GM23338 (cell line): ENCODE measurements around the gene ARF3. TPM values are rescaled to one million over a fixed set of nuclear protein-coding genes. Genes with fewer than 3 reads are reported as not detected.
A peak's percentile ranks its signal among the peaks of the same experiment; 100 is the strongest.

Experiments
- ATAC-seq: fragments of 200-7000 bp; cut with Tn5 transposase; 3 replicates; pipeline ENCODE4 v1.9.1; 2020
- DNase-seq: peaks from one replicate; pipeline ENCODE4 v3.0.0-alpha.2; 2015; ENCODE audit warnings: low spot score
- H2AFZ ChIP-seq: fragments of 200-600 bp; sonication (generic); 2 replicates; pipeline ENCODE4 v1.8.0; 2016; ENCODE audit warnings: antibody characterized with exemption, mild to moderate bottlenecking, moderate library complexity
- H3F3A ChIP-seq: fragments of 200-600 bp; sonication (generic); replicated peaks from 2 replicates; pipeline ENCODE4 v1.8.0; 2017; ENCODE audit warnings: antibody characterized with exemption, mixed run types, low read depth
- H3K27ac ChIP-seq: fragments of 200-600 bp; sonication (generic); 2 replicates; pipeline ENCODE4 v1.6.1; 2016; ENCODE audit warnings: low read depth
- H3K27me3 ChIP-seq: fragments of 200-600 bp; sonication (generic); 2 replicates; pipeline ENCODE4 v1.8.0; 2016; ENCODE audit warnings: mild to moderate bottlenecking, mixed run types, moderate library complexity; ENCODE audit not compliant: insufficient read depth
- H3K36me3 ChIP-seq: fragments of 200-600 bp; sonication (generic); 2 replicates; pipeline ENCODE4 v1.8.0; 2016; ENCODE audit warnings: mild to moderate bottlenecking; ENCODE audit not compliant: insufficient read depth
- H3K4me1 ChIP-seq: fragments of 200-600 bp; sonication (generic); 2 replicates; pipeline ENCODE4 v1.8.0; 2016; ENCODE audit warnings: mild to moderate bottlenecking, moderate library complexity; ENCODE audit not compliant: insufficient read depth
- H3K4me2 ChIP-seq: fragments of 200-600 bp; sonication (generic); 2 replicates; pipeline ENCODE4 v1.7.1; 2017; ENCODE audit warnings: mixed run types
- H3K4me3 ChIP-seq: fragments of 200-600 bp; sonication (generic); 2 replicates; pipeline ENCODE4 v1.6.1; 2016; ENCODE audit warnings: mixed run types
- H3K79me2 ChIP-seq: fragments of 200-600 bp; sonication (generic); replicated peaks from 2 replicates; pipeline ENCODE4 v1.8.0; 2017; ENCODE audit warnings: mild to moderate bottlenecking; ENCODE audit not compliant: insufficient read depth
- H3K9me2 ChIP-seq: fragments of 200-600 bp; sonication (generic); 2 replicates; pipeline ENCODE4 v1.8.0; 2017; ENCODE audit not compliant: insufficient read depth
- H4K20me1 ChIP-seq: fragments of 200-600 bp; sonication (generic); replicated peaks from 2 replicates; pipeline ENCODE4 v1.8.0; 2017; ENCODE audit warnings: mild to moderate bottlenecking; ENCODE audit not compliant: insufficient read depth
- H3K27ac Mint-ChIP-seq: 2 replicates; pipeline ENCODE4 v1.8.0; 2020; ENCODE audit warnings: inconsistent platforms, mild to moderate bottlenecking, moderate library complexity, mixed read lengths
- H3K27me3 Mint-ChIP-seq: 3 replicates; pipeline ENCODE4 v1.8.0; 2022; ENCODE audit warnings: low read depth, mild to moderate bottlenecking, moderate library complexity, mixed read lengths, inconsistent platforms; ENCODE audit not compliant: insufficient read depth, poor library complexity
- H3K36me3 Mint-ChIP-seq: 3 replicates; pipeline ENCODE4 v1.8.0; 2021; ENCODE audit warnings: low read depth, mild to moderate bottlenecking, inconsistent platforms, moderate library complexity, mixed read lengths
- H3K4me1 Mint-ChIP-seq: 3 replicates; pipeline ENCODE4 v1.8.0; 2020; ENCODE audit warnings: mild to moderate bottlenecking, inconsistent platforms, mixed read lengths
- H3K4me3 Mint-ChIP-seq: 3 replicates; pipeline ENCODE4 v1.8.0; 2021; ENCODE audit warnings: moderate library complexity, mild to moderate bottlenecking, inconsistent platforms, mixed read lengths
- H3K9me3 Mint-ChIP-seq: 3 replicates; pipeline ENCODE4 v1.8.0; 2020; ENCODE audit warnings: moderate library complexity, mild to moderate bottlenecking, inconsistent platforms, mixed read lengths
- CREB1 ChIP-seq: fragments of 250-450 bp; sonication (Bioruptor Pico); IDR thresholded peaks from 2 replicates; pipeline ENCODE4 v1.5.0; 2020; ENCODE audit warnings: low read depth, mild to moderate bottlenecking, moderate library complexity
- CTCF ChIP-seq, 2 experiments: fragments of 200-600 bp in 1 of 2; sonication (generic) in 1 of 2; conservative IDR thresholded peaks; 2 replicates each; pipeline versions ENCODE4 v1.5.1 to v1.6.1; 2016 to 2017; ENCODE audit warnings: antibody characterized with exemption in 2 of 2, low read depth in 2 of 2, mild to moderate bottlenecking in 2 of 2, moderate library complexity in 1 of 2
- ETS1 ChIP-seq: IDR thresholded peaks from 2 replicates; pipeline ENCODE4 v1.6.1; 2016; ENCODE audit warnings: antibody characterized with exemption
- EZH2 ChIP-seq: fragments of 200-600 bp; sonication (generic); IDR thresholded peaks from one replicate; pipeline ENCODE4 v1.8.0; 2017; ENCODE audit warnings: antibody characterized with exemption, mild to moderate bottlenecking, low read depth; ENCODE audit not compliant: unreplicated experiment
- EZH2phosphoT487 ChIP-seq: fragments of 200-600 bp; sonication (generic); IDR thresholded peaks from one replicate; pipeline ENCODE4 v1.8.1; 2018; ENCODE audit warnings: antibody characterized with exemption; ENCODE audit not compliant: unreplicated experiment
- JUNB ChIP-seq: IDR thresholded peaks from one replicate; pipeline ENCODE4 v1.6.1; 2016; ENCODE audit warnings: antibody characterized with exemption; ENCODE audit not compliant: unreplicated experiment
- POLR2AphosphoS5 ChIP-seq: IDR thresholded peaks from 2 replicates; pipeline ENCODE4 v1.6.1; 2016; ENCODE audit warnings: antibody characterized with exemption, low read depth
- STAT1 ChIP-seq: IDR thresholded peaks from one replicate; pipeline ENCODE4 v1.6.1; 2016; ENCODE audit warnings: antibody characterized with exemption; ENCODE audit not compliant: unreplicated experiment
- ZNF114 ChIP-seq: fragments of 250-450 bp; sonication (Bioruptor Pico); IDR thresholded peaks from 2 replicates; pipeline ENCODE4 v1.5.0; 2020; ENCODE audit warnings: mild to moderate bottlenecking, moderate library complexity
- ZNF331 ChIP-seq: fragments of 250-450 bp; sonication (Bioruptor Pico); IDR thresholded peaks from 2 replicates; pipeline ENCODE4 v1.5.0; 2020; ENCODE audit warnings: low read depth, mild to moderate bottlenecking, moderate library complexity
- long read RNA-seq: library from polyadenylated mRNA; unstranded; transcript quantifications from one replicate; pipeline ENCODE4 v2.0.0, GENCODE V29; 2020; ENCODE audit not compliant: unreplicated experiment
- polyA plus RNA-seq: library from polyadenylated mRNA; unstranded; fragments of >200 nt; fragmentation: Nextera tagmentation; extraction: Ambion mirVana; gene quantifications from 2 replicates; pipeline ENCODE4 v1.2.1, GENCODE V29; 2016
- total RNA-seq: library from RNA; depleted of rRNA; stranded (reverse); fragments of >200 nt; shearing (Covaris generic); gene quantifications from 2 replicates; pipeline ENCODE4 v1.2.3, GENCODE V29; 2014; rRNA removed
- TF ChIP-seq, protein P1 (sequence below): fragments of 250-450 bp; sonication (Bioruptor Pico); IDR thresholded peaks from 2 replicates; pipeline ENCODE4 v1.5.0; 2020; ENCODE audit warnings: mild to moderate bottlenecking, moderate library complexity
- TF ChIP-seq, protein P2 (sequence below): IDR thresholded peaks from one replicate; pipeline ENCODE4 v1.6.1; 2018; ENCODE audit warnings: antibody characterized with exemption; ENCODE audit not compliant: unreplicated experiment

Gene ARF3
- total RNA-seq (125 and 130 TPM in 2 replicates), polyA plus RNA-seq (53.9 and 57.0 TPM in 2 replicates)
- long read RNA-seq, full-length matches to known transcripts: 33 of 46 reads
- long read RNA-seq, partial matches to known transcripts: 0 of 46 reads
- long read RNA-seq, other reads (novel, unspliced or antisense): 13 of 46 reads

GRCh38 chr12:48957141-48958048 is at the start of gene ARF3:
Gene ARF3, minus strand, starts transcription at chr12:48957487. Its CDS starts 16,392 bp downstream, at chr12:48941095.
- Histone ChIP-seq H3K27me3 (no peaks in the 10 kb centered on the region), H4K20me1 (peaks cover 35% of the 10 kb centered on the region), H3K4me1 (peaks cover 15% of the 10 kb centered on the region), H3K4me2 (peak within 1 kb of the TSS; percentile 88), H3K79me2 (peaks cover 44% of the 10 kb centered on the region), H2AFZ (peak within 1 kb of the TSS; percentile 99), H3K9me2 (no peaks in the 10 kb centered on the region), H3K4me3 (peak within 1 kb of the TSS; percentile 87), H3K36me3 (peaks cover 11% of the 10 kb centered on the region; the same call in 1 of the 2 replicates), H3F3A (0 out of 2 replicates have a peak, but pooled peaks cover 2% of the 10 kb centered on the region), H3K27ac (peak within 1 kb of the TSS; percentile 92)
- Mint-ChIP-seq H3K4me1 (peaks cover 27% of the 10 kb centered on the region), H3K4me3 (peak within 1 kb of the TSS; percentile 97), H3K27me3 (peaks cover 17% of the 10 kb centered on the region), H3K27ac (peak within 1 kb of the TSS; percentile 97), H3K36me3 (peaks cover 31% of the 10 kb centered on the region), H3K9me3 (no peaks in the 10 kb centered on the region; the same call in 2 of the 3 replicates)
- peak; percentile 99 for DNase-seq
- ATAC-seq: peak; percentile 89
- TF ChIP-seq, protein P1, sequence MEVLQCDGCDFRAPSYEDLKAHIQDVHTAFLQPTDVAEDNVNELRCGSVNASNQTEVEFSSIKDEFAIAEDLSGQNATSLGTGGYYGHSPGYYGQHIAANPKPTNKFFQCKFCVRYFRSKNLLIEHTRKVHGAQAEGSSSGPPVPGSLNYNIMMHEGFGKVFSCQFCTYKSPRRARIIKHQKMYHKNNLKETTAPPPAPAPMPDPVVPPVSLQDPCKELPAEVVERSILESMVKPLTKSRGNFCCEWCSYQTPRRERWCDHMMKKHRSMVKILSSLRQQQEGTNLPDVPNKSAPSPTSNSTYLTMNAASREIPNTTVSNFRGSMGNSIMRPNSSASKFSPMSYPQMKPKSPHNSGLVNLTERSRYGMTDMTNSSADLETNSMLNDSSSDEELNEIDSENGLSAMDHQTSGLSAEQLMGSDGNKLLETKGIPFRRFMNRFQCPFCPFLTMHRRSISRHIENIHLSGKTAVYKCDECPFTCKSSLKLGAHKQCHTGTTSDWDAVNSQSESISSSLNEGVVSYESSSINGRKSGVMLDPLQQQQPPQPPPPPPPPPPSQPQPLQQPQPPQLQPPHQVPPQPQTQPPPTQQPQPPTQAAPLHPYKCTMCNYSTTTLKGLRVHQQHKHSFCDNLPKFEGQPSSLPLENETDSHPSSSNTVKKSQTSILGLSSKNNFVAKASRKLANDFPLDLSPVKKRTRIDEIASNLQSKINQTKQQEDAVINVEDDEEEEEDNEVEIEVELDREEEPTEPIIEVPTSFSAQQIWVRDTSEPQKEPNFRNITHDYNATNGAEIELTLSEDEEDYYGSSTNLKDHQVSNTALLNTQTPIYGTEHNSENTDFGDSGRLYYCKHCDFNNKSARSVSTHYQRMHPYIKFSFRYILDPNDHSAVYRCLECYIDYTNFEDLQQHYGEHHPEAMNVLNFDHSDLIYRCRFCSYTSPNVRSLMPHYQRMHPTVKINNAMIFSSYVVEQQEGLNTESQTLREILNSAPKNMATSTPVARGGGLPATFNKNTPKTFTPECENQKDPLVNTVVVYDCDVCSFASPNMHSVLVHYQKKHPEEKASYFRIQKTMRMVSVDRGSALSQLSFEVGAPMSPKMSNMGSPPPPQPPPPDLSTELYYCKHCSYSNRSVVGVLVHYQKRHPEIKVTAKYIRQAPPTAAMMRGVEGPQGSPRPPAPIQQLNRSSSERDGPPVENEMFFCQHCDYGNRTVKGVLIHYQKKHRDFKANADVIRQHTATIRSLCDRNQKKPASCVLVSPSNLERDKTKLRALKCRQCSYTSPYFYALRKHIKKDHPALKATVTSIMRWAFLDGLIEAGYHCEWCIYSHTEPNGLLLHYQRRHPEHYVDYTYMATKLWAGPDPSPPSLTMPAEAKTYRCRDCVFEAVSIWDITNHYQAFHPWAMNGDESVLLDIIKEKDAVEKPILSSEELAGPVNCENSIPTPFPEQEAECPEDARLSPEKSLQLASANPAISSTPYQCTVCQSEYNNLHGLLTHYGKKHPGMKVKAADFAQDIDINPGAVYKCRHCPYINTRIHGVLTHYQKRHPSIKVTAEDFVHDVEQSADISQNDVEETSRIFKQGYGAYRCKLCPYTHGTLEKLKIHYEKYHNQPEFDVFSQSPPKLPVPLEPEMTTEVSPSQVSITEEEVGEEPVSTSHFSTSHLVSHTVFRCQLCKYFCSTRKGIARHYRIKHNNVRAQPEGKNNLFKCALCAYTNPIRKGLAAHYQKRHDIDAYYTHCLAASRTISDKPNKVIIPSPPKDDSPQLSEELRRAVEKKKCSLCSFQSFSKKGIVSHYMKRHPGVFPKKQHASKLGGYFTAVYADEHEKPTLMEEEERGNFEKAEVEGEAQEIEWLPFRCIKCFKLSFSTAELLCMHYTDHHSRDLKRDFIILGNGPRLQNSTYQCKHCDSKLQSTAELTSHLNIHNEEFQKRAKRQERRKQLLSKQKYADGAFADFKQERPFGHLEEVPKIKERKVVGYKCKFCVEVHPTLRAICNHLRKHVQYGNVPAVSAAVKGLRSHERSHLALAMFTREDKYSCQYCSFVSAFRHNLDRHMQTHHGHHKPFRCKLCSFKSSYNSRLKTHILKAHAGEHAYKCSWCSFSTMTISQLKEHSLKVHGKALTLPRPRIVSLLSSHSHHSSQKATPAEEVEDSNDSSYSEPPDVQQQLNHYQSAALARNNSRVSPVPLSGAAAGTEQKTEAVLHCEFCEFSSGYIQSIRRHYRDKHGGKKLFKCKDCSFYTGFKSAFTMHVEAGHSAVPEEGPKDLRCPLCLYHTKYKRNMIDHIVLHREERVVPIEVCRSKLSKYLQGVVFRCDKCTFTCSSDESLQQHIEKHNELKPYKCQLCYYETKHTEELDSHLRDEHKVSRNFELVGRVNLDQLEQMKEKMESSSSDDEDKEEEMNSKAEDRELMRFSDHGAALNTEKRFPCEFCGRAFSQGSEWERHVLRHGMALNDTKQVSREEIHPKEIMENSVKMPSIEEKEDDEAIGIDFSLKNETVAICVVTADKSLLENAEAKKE (CRISPR knock-in tag): no peak
- TF ChIP-seq ZNF114 (CRISPR knock-in tag) (no peak), CREB1 (CRISPR knock-in tag) (0 out of 2 replicates have a peak, but pooled peaks have one; percentile 28), CTCF (conservative IDR thresholded peaks at IDR 0.05; ENCODE audit: low read depth in 2 of 2) (no peak), JUNB (no peak), ZNF331 (CRISPR knock-in tag) (no peak), EZH2 (no peak), EZH2phosphoT487 (no peak), POLR2AphosphoS5 (peak; percentile 80), ETS1 (peak; percentile 58), STAT1 (no peak)
- TF ChIP-seq, protein P2, sequence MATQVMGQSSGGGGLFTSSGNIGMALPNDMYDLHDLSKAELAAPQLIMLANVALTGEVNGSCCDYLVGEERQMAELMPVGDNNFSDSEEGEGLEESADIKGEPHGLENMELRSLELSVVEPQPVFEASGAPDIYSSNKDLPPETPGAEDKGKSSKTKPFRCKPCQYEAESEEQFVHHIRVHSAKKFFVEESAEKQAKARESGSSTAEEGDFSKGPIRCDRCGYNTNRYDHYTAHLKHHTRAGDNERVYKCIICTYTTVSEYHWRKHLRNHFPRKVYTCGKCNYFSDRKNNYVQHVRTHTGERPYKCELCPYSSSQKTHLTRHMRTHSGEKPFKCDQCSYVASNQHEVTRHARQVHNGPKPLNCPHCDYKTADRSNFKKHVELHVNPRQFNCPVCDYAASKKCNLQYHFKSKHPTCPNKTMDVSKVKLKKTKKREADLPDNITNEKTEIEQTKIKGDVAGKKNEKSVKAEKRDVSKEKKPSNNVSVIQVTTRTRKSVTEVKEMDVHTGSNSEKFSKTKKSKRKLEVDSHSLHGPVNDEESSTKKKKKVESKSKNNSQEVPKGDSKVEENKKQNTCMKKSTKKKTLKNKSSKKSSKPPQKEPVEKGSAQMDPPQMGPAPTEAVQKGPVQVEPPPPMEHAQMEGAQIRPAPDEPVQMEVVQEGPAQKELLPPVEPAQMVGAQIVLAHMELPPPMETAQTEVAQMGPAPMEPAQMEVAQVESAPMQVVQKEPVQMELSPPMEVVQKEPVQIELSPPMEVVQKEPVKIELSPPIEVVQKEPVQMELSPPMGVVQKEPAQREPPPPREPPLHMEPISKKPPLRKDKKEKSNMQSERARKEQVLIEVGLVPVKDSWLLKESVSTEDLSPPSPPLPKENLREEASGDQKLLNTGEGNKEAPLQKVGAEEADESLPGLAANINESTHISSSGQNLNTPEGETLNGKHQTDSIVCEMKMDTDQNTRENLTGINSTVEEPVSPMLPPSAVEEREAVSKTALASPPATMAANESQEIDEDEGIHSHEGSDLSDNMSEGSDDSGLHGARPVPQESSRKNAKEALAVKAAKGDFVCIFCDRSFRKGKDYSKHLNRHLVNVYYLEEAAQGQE: no peak
